Smooth muscle cell (in vitro differentiated cells): ENCODE measurements around the gene ANKRD52. TPM values are rescaled to one million over a fixed set of nuclear protein-coding genes. Genes with fewer than 3 reads are reported as not detected.

Experiments
- DNase-seq: peaks from one replicate; lab custom pipeline; 2025; ENCODE audit not compliant: unreplicated experiment; lab: John Stamatoyannopoulos, UW
- H2AFZ ChIP-seq: fragments of 200-600 bp; sonication (generic); 2 replicates; pipeline ENCODE4 v1.6.0; 2016; ENCODE audit warnings: antibody characterized with exemption, low read depth, mild to moderate bottlenecking
- H3F3A ChIP-seq: fragments of 200-600 bp; sonication (generic); 2 replicates; pipeline ENCODE4 v1.6.0; 2017; ENCODE audit warnings: antibody characterized with exemption, low read depth
- H3K27ac ChIP-seq: fragments of 200-600 bp; sonication (generic); 2 replicates; pipeline ENCODE4 v1.5.1; 2016; ENCODE audit warnings: low read depth, mild to moderate bottlenecking
- H3K27me3 ChIP-seq: fragments of 200-600 bp; sonication (generic); 2 replicates; pipeline ENCODE4 v1.6.1; 2016; ENCODE audit warnings: low read depth, mild to moderate bottlenecking
- H3K36me3 ChIP-seq: fragments of 200-600 bp; sonication (generic); 2 replicates; pipeline ENCODE4 v1.5.1; 2016; ENCODE audit warnings: low read depth
- H3K4me1 ChIP-seq: fragments of 200-600 bp; sonication (generic); 2 replicates; pipeline ENCODE4 v1.5.1; 2016; ENCODE audit warnings: low read depth
- H3K4me2 ChIP-seq: fragments of 200-600 bp; sonication (generic); 2 replicates; pipeline ENCODE4 v1.6.0; 2016; ENCODE audit warnings: mild to moderate bottlenecking
- H3K4me3 ChIP-seq: fragments of 200-600 bp; sonication (generic); 2 replicates; pipeline ENCODE4 v1.5.1; 2016; ENCODE audit warnings: mild to moderate bottlenecking
- H3K79me2 ChIP-seq: fragments of 200-600 bp; sonication (generic); 2 replicates; pipeline ENCODE4 v1.6.0; 2016; ENCODE audit warnings: low read depth, mild to moderate bottlenecking
- H3K9ac ChIP-seq: fragments of 200-600 bp; sonication (generic); 2 replicates; pipeline ENCODE4 v1.6.0; 2016; ENCODE audit warnings: low read depth
- H3K9me3 ChIP-seq: fragments of 200-600 bp; sonication (generic); replicated peaks from 2 replicates; pipeline ENCODE4 v1.5.1; 2016; ENCODE audit warnings: low read depth
- H4K20me1 ChIP-seq: fragments of 200-600 bp; sonication (generic); 2 replicates; pipeline ENCODE4 v1.6.0; 2016; ENCODE audit warnings: low read depth
- WGBS: methylation state at CpG from one replicate; pipeline ENCODE4 v1.1.7; 2016; ENCODE audit warnings: low lambda C conversion rate; 5-methylcytosine and 5-hydroxymethylcytosine counted together
- polyA plus RNA-seq: library from polyadenylated mRNA; unstranded; fragments of >200 nt; fragmentation: Nextera tagmentation; extraction: Ambion mirVana; gene quantifications from 2 replicates; pipeline ENCODE4 v1.2.1, GENCODE V29; 2016
- total RNA-seq: library from RNA; depleted of rRNA; stranded (reverse); fragments of >200 nt; gene quantifications from 2 replicates; pipeline ENCODE4 v1.2.3, GENCODE V29; 2014
- TF ChIP-seq, protein P1 (sequence below): fragments of 200-600 bp; sonication (generic); IDR thresholded peaks from 2 replicates; pipeline ENCODE4 v1.5.1; 2017; ENCODE audit warnings: borderline replicate concordance, mild to moderate bottlenecking, antibody characterized with exemption; ENCODE audit not compliant: insufficient read depth, poor library complexity, severe bottlenecking

ANKRD52 gene
- total and polyA plus RNA-seq, 2 experiments from 2014 or later: 32.5 to 49.9 TPM

DNA sequence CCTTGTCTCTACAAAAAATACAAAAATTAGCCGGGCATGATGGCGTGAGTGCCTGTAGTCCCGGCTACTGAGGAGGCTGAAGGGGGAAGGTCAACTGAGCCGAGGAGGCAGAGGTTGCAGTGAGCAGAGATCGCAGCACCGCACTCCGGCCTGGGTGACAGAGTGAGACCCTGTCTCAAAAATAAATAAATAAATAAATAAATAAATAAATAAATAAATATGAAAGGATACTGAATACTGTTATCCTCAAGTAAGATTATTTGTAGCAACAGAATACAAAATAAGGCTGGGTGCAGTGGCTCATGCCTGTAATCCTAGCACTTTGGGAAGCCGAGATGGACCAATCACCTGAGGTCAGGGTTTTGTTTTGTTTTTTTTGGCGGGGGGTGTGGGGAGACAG is 38.3 kb downstream of the ANKRD52 start:
- Histone ChIP-seq H3K4me2 (peak overlapping the region; percentile 87), H3K36me3 (no peaks in the 10 kb centered on the region), H3K4me1 (peaks cover 16% of the 10 kb centered on the region), H3K27me3 (no peaks in the 10 kb centered on the region), H3K9me3 (no peaks in the 10 kb centered on the region), H4K20me1 (peaks cover 11% of the 10 kb centered on the region), H3K27ac (peak overlapping the region; percentile 98), H2AFZ (no peak overlapping the region), H3K4me3 (no peak overlapping the region), H3K9ac (no peak overlapping the region), H3F3A (peaks cover 15% of the 10 kb centered on the region), H3K79me2 (peaks cover 45% of the 10 kb centered on the region)
- 98% methylated on average over 9 of the region's 9 CpGs for WGBS
- no peak for DNase-seq
- TF ChIP-seq, protein P1, sequence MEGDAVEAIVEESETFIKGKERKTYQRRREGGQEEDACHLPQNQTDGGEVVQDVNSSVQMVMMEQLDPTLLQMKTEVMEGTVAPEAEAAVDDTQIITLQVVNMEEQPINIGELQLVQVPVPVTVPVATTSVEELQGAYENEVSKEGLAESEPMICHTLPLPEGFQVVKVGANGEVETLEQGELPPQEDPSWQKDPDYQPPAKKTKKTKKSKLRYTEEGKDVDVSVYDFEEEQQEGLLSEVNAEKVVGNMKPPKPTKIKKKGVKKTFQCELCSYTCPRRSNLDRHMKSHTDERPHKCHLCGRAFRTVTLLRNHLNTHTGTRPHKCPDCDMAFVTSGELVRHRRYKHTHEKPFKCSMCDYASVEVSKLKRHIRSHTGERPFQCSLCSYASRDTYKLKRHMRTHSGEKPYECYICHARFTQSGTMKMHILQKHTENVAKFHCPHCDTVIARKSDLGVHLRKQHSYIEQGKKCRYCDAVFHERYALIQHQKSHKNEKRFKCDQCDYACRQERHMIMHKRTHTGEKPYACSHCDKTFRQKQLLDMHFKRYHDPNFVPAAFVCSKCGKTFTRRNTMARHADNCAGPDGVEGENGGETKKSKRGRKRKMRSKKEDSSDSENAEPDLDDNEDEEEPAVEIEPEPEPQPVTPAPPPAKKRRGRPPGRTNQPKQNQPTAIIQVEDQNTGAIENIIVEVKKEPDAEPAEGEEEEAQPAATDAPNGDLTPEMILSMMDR: no peak

DNA sequence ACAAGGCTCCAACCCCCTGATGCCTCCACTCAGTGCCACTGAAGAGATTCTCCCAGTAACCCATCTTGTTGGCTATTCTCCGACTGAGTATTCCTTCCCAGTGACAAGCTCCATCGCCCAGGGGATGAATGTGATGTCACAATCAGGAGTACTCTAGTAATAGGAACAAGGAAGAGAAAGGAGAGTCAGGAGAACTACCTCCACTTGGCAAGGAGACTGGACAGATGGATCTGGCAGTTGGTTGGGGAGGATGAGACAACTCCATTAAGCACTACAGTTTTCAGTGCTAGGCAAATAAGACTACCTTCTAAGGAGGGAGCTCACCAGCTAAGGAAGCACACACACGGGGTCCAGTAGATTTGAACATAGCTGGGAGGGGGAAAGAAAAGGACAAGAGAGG is 41.7 kb downstream of the ANKRD52 start:
- TF ChIP-seq, protein P1: no peak
- H3K27ac ChIP-seq: no peak overlapping the region
- H3K9ac ChIP-seq: no peak overlapping the region
- peaks cover 12% of the 10 kb centered on the region for H3K36me3 ChIP-seq
- H3K4me1 ChIP-seq: peaks cover 6% of the 10 kb centered on the region
- no peak overlapping the region for H2AFZ ChIP-seq
- H3F3A ChIP-seq: peaks cover 9% of the 10 kb centered on the region
- no peak overlapping the region for H3K4me2 ChIP-seq
- H3K79me2 ChIP-seq: peaks cover 51% of the 10 kb centered on the region
- WGBS: 95% methylated on average over 3 of the region's 3 CpGs
- DNase-seq: no peak
- H3K9me3 ChIP-seq: no peaks in the 10 kb centered on the region
- H4K20me1 ChIP-seq: peaks cover 11% of the 10 kb centered on the region
- no peaks in the 10 kb centered on the region for H3K27me3 ChIP-seq
- no peak overlapping the region for H3K4me3 ChIP-seq

DNA sequence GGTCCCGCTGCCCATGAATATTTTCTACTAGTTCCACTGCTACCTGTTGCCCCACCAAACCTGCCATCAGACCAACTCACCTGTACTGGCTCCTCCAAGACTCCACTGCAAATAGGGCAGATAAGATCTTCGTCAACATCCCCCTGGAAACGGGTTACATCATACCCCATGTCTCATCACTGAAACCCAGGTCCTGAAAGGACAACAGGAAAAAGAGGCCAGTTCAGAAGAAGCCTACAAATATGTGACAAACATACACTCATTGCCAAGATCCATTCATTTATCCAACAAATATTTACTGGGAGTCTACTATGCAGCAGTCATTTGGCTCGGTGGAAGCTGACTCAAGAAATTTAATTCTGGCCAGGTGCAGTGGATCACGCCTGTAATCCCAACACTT is 44.3 kb downstream of the ANKRD52 start:
- Histone ChIP-seq H3K9ac (no peak overlapping the region), H3K36me3 (peaks cover 14% of the 10 kb centered on the region), H3K27me3 (no peaks in the 10 kb centered on the region), H3K79me2 (peaks cover 34% of the 10 kb centered on the region), H2AFZ (no peak overlapping the region), H4K20me1 (peaks cover 11% of the 10 kb centered on the region), H3F3A (peaks cover 4% of the 10 kb centered on the region), H3K9me3 (no peaks in the 10 kb centered on the region), H3K4me1 (no peaks in the 10 kb centered on the region), H3K4me2 (no peak overlapping the region), H3K4me3 (no peak overlapping the region), H3K27ac (no peak overlapping the region)
- TF ChIP-seq, protein P1: no peak
- DNase-seq: no peak
- 94% methylated on average over 5 of the region's 5 CpGs for WGBS

DNA sequence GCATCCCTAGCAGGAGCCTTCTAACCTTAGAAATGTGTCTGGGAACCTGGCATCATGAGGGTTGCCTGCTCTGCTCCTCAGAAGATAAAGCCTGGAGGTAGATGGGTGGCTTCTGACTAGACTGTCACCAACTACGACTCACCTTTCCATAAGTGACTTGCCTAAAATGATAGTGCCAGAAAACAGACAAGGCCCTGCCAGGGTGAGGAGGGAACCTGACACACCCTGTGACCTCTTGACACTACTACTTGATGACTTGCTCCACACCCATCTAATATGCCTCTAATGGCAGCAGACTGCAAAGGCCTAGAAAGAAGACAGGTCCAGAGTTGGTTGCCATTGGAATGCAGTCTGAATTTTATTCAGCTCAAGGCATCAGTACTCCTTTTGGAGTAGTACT is 45.8 kb downstream of the ANKRD52 start:
- H3K4me1 ChIP-seq: no peaks in the 10 kb centered on the region
- WGBS: 92% methylated on average over 1 of the region's 1 CpG
- no peak overlapping the region for H3K27ac ChIP-seq
- no peak overlapping the region for H3K9ac ChIP-seq
- DNase-seq: no peak
- no peak overlapping the region for H3K4me3 ChIP-seq
- no peaks in the 10 kb centered on the region for H3K9me3 ChIP-seq
- H3K4me2 ChIP-seq: no peak overlapping the region
- peaks cover 19% of the 10 kb centered on the region for H3K79me2 ChIP-seq
- TF ChIP-seq, protein P1: no peak
- no peaks in the 10 kb centered on the region for H3K27me3 ChIP-seq
- H3K36me3 ChIP-seq: peaks cover 14% of the 10 kb centered on the region
- H4K20me1 ChIP-seq: peaks cover 3% of the 10 kb centered on the region
- no peak overlapping the region for H2AFZ ChIP-seq
- peaks cover 4% of the 10 kb centered on the region for H3F3A ChIP-seq
